GM19463 (cell line): ENCODE measurements around the gene MVB12A.

Experiments used
- ATAC-seq: cut with Tn5 transposase; IDR thresholded peaks from one replicate; pipeline ENCODE4 v1.9.1; 2021; ENCODE audit warnings: mild to moderate bottlenecking, moderate library complexity; ENCODE audit not compliant: unreplicated experiment

MVB12A gene

GRCh38 chr19:17404621-17405249, 15.1 kb upstream of the MVB12A start:
- peak; percentile 15 for ATAC-seq

GRCh38 chr19:17405250-17406045, 14.4 kb upstream of the MVB12A start, which contains the start of gene BST2:
BST2 (minus strand) TSS chr19:17405630; CDS start chr19:17405575, 55 bp downstream.
- peak; percentile 80 for ATAC-seq

GRCh38 chr19:17406046-17406886, 13.6 kb upstream of the MVB12A start:
- no peak for ATAC-seq

GRCh38 chr19:17406887-17407196, 13.0 kb upstream of the MVB12A start:
- no peak for ATAC-seq

- no peak for ATAC-seq
Measured at GRCh38 chr19:17409990-17410389, 9.9 kb upstream of the MVB12A start.

GRCh38 chr19:17411801-17412200, 8.0 kb upstream of the MVB12A start:
- no peak for ATAC-seq

- no peak for ATAC-seq
Measured at GRCh38 chr19:17414097-17414496, 5.8 kb upstream of the MVB12A start.

GRCh38 chr19:17415121-17415520, 4.7 kb upstream of the MVB12A start:
- ATAC-seq: no peak

- no peak for ATAC-seq
Measured at GRCh38 chr19:17418710-17419109, 1.1 kb upstream of the MVB12A start.

GRCh38 chr19:17419154-17419620, 660 bp upstream of the MVB12A start:
- ATAC-seq: no peak

GRCh38 chr19:17420475-17420924, 653 bp downstream of the MVB12A start:
- ATAC-seq: no peak

GRCh38 chr19:17421942-17422341, 2.1 kb downstream of the MVB12A start:
- no peak for ATAC-seq

- no peak for ATAC-seq
Measured at GRCh38 chr19:17423429-17424208, 3.8 kb downstream of the MVB12A start.

GRCh38 chr19:17424743-17425365, 5.0 kb downstream of the MVB12A start:
- ATAC-seq: no peak

- no peak for ATAC-seq
Measured at GRCh38 chr19:17429641-17430113, 9.8 kb downstream of the MVB12A start.

GRCh38 chr19:17431417-17431816, 11.6 kb downstream of the MVB12A start:
- ATAC-seq: no peak

- ATAC-seq: no peak
Measured at GRCh38 chr19:17435218-17435617, 15.4 kb downstream of the MVB12A start.

- ATAC-seq: no peak
Measured at GRCh38 chr19:17436094-17436873, 16.4 kb downstream of the MVB12A start.

GRCh38 chr19:17436874-17437267, 17.0 kb downstream of the MVB12A start:
- no peak for ATAC-seq
